ENCODE results near the gene TRIM59.
A peak's percentile ranks its signal among the peaks of the same experiment; 100 is the strongest.

Gene TRIM59

DNA sequence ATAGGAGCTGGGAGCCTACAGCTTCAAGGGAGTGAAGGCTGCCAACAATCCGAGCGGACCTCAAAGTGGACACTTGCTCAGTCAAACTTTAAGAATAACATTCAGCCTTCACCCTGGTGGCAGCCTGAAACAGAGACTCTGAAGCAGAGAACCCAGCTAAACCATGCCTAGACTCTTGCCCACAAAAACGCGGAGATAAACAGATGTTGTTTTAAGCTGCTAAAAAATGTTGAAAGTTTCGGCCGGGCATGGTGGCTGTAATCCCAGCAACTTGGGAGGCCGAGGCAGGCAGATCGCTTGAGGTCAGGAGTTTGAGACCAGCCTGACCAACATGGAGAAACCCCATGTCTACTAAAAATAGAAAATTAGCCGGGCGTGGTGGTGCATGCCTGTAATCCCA is 29.8 kb upstream of the TRIM59 start:
- no peak for TF ChIP-seq CTCF (conservative IDR thresholded peaks at IDR 0.05)
- H3K27ac ChIP-seq = no peak overlapping the region

DNA sequence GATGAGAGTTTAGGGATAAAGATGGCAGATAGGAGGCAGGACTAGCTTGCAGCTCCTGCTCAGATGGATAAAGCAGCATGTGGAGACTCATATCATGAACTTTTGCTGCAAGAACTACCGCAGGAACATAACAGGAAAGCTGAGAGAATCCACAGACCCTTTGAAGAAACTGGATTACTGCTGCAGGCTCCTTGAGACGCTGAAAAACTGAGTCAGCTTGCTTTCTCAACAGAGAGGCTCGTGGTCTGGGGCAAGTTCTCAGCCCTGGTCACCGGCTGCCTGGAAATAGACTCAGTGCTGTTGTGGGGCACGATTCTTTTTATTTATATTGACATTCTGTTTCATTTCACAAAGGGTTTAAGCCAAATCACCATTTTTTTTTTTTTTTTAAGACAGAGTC is 28.8 kb upstream of the TRIM59 start:
- H3K27ac ChIP-seq = no peak overlapping the region
- no peak for TF ChIP-seq CTCF (conservative IDR thresholded peaks at IDR 0.05)

GRCh38 chr3:160477750-160478149 is 28.2 kb upstream of the TRIM59 start:
- TF ChIP-seq CTCF (conservative IDR thresholded peaks at IDR 0.05) = no peak
- no peak overlapping the region for H3K27ac ChIP-seq

- TF ChIP-seq CTCF (conservative IDR thresholded peaks at IDR 0.05) = no peak
- no peak overlapping the region for H3K27ac ChIP-seq
These were observed 26.3 kb upstream of the TRIM59 start for GRCh38 chr3:160475884-160476283.

DNA sequence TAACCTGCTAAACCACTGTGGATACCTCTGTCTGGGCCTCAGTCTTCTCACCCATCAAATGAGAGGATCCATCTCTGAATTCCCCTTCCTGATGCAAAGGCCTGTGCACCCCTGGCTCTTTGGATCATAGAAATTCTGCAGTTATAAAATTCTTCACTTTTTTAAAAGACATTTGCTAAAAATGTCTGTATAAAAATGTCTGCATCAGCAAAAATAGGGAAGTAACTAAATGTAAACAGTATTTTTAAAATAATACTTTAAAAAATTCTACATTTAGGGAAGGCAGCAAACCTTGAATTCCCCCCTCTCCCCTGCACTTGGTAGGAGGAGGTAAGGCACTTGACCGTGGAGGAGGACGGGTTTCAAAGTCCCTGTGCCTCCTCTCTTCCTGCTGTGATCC is 25.6 kb upstream of the TRIM59 start:
- no peak for TF ChIP-seq CTCF (conservative IDR thresholded peaks at IDR 0.05)
- no peak overlapping the region for H3K27ac ChIP-seq

DNA sequence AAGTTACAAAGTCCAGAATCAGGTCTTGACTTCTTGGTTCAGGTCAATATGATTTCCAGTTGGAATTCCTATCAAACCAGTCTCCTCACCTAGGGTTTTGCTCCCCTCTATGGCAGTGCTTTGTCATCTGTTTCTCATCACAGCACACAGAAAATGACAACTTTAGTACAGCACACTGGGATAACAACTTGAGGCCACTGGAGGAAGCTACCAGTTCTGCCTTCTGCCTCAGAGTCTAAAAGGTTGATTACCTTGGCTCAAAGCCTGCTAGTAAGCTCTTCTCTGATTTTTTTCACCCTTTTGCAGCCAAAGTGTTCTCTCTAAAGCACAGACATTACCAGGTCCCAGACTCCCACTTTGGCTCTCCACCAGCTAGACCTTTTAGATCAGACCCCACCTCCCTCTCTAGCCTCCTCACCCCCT is 24.8 kb upstream of the TRIM59 start:
- TF ChIP-seq CTCF (conservative IDR thresholded peaks at IDR 0.05) = no peak
- H3K27ac ChIP-seq = peak overlapping the region; percentile 25

DNA sequence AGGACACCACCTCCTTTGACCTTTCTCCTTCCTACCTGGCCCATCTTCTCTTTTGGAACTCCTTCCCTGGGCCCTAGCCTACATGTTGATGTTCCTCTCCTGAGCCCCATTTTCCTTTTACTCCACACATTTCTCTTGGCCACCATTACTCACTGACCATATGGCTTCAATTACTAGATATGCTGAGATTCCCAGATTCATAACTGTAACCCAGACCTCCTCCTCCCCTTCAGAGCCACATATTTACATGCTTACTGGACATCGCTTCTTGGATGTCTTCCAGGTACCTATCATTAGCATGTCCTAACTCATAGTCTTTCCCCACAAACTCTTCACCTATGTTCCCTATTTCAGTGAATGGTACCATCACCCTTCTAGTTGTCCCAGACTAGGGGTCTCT is 24.4 kb upstream of the TRIM59 start:
- TF ChIP-seq CTCF (conservative IDR thresholded peaks at IDR 0.05) = no peak
- H3K27ac ChIP-seq = peak overlapping the region; percentile 25; the same call in 1 of the 2 replicates

DNA sequence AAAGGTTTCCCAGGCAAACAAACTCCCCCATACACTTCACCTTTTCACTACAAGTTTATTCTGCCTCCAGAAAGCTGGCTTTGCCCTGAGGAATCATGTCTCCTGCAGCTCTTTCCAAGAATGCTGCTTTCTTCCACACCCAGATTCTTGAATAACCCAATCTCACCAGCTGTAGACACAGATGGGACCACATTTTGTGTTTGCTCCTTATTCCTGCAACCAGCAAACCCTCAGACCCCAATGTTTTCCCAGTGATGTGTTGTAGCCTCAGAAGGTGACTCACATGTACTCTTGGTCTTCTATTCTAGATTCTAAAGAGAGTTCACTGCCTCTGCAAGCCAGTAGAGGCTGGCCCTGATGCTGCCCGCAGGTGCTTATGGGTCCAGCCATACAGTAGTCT is 23.6 kb upstream of the TRIM59 start:
- TF ChIP-seq CTCF (conservative IDR thresholded peaks at IDR 0.05) = no peak

More for the DNA sequence above, 23.6 kb upstream of the TRIM59 start:
- no peak overlapping the region for H3K27ac ChIP-seq
